Fibroblast of skin of left quadriceps (primary cell): ENCODE measurements around the gene ZNF683.
"Not testable (repeated sequence)": the region's sequence is repeated elsewhere in the genome, so short reads cannot be mapped to it uniquely, and the experiment has no call there.

Source experiments
- DNase-seq, 2 experiments: peaks; one replicate each; pipeline ENCODE4 v3.0.0-alpha.2; 2013; ENCODE audit warnings: low read depth in 2 of 2

ZNF683 gene

DNA sequence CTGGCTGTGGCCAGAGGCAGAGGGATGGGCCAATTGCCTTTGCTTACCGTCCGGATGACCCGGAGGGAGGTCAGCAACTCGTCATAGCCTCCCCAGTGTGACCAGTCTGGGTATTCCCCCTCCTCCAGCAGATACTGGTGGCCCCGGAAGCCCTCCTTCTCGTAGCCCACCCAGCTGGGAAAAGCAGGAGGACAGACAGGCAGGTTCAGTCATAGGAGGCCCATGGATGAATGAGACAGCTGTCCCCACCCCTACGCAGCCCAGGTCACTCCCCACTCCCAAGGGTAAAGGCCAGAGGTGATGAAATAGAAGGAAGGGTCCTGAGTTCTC, 35.4 kb downstream of the ZNF683 start:
- DNase-seq: no peak

DNA sequence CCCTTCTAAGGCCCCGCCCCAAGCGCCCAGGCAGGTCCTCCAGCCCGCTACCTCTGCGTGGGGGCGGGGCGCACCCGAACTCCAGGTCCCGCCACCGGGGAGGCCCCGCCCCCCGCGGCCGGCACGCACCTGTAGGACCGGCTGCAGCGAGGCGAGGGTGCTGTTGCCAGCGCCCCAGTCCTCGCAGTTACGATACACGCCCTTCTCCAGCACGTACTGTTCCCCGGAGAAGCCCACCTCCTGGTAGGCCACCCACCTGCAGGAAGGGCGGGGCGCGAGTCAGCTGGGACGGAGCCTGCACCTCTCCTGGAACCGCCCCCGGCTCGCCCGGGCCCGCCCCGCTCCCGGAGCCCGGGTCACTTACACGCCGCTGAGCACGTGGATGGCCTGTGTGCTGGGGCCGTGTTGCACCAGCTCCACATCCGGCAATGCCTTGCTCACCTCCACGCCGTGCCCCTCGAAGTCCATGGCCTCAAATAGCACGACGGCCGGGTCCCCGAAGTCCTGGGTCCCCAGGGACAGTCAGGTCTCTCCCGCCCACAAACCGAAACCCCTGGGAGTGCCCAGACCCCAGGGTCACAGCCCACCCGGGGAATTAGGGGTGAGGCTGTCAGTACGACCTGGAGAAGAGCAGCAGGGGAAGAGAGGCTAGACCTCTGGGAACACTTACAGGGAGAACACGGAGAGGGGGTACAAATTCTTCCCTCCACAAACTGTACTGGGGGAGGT, 35.9 kb downstream of the ZNF683 start:
- DNase-seq: no peak

DNA sequence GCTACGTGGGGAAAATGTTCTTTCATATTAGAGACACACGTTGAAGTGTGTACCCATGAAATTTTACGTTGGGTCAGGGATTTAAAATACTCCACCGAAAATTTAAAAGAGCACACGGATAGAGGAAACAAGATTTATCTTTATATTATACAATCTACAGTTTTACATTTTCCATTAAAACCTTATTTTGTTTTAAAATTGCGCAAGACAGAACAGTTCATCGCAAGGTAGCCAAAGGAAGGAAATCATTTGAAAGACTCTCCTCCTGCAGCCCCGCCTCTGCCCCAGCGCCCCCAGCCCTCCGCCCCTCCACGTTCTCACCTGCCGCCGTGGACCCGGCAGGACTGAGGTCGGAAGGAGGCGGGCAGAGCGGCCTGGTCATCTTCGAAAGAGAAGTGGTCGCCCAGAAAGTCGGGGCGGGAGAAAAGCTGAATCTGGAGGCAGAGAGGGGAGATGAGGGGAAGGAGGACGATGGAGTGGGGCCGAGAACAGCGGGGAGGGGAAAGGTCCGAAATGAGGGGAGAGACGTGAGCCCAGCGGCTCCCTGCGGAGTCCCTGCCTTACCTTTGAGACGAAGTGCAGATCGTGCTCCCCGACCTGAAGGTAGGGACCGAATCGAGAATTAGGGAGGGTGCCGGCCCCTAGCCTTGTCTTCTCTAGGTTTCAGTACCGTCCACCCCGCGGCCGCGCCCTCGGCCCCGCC, 36.6 kb downstream of the ZNF683 start:
- DNase-seq: no peak

DNA sequence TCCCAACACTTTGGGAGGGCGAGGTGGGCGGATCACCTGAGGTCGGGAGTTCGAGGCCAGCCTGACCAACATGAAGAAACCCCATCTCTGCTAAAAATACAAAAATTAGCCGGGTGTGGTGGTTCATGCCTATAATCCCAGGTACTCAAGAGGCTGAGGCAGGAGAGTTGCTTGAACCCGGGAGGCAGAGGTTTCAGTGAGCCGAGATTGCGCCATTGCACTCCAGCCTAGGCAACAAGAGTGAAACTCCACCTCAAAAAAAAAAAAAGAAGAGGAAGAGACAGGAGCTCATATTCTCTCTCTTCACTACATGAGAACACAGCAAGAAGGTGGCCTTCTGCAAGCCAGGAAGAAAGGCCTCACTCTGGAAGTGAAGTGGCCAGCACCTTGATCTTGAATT, 39.2 kb downstream of the ZNF683 start:
- not testable (repeated sequence) for DNase-seq

DNA sequence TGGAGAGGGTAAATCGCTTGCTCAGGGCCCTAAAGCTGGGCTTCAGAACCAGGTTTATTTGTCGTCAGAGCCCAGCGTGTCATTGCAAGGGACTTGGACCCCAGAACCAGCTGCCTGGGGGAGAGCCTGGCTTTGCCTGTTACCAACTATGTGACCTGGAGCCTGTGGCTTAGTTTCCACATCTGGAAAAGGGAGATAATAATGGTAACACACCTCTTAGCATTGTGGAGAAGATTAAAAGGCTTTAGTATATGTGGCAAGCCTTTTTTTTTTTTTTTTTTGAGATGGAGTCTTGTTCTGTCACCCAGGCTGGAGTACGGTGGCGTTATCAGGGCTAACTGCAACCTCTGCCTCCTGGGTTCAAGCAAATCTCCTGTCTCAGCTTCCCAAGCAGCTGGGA, 42.3 kb downstream of the ZNF683 start:
- no peak for DNase-seq

DNA sequence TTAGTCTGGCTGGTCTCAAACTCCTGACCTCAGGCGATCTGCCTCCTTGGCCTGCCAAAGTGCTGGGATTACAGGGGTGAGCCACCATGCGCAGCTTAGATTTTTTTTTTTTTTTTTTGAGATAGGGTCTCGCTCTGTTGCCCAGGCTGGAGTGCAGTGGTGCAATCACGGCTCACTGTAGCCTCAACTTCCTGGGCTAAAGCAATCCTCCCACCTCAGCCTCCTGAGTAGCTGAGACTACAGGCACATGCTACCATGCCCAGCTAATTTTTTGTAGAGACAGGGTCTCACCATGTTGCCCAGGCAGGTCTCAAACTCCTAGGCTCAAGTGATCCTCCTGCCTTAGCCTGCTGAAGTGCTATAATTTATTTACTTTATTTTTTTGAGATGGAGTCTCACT, 43.2 kb downstream of the ZNF683 start:
- DNase-seq: not testable (repeated sequence)

DNA sequence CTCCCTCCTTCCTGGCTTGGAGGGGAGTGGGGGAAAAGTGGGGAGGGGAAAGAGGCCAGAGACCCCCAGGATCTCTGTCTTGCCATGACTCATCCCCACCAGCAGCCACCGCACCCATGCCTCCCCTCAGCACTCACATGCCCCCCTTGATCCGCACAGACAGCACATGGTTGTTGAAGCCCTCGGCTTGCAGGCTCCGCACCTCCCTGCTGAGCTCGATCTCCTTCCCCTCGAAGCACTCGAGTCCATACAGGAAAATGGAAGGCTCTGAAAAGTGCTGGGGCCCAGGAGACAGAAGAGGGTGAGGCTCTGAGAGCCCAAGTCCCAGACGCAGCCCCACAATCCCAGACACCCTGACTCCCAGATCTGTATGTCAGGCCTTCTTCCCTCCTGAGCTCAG, 44.0 kb downstream of the ZNF683 start:
- no peak for DNase-seq

DNA sequence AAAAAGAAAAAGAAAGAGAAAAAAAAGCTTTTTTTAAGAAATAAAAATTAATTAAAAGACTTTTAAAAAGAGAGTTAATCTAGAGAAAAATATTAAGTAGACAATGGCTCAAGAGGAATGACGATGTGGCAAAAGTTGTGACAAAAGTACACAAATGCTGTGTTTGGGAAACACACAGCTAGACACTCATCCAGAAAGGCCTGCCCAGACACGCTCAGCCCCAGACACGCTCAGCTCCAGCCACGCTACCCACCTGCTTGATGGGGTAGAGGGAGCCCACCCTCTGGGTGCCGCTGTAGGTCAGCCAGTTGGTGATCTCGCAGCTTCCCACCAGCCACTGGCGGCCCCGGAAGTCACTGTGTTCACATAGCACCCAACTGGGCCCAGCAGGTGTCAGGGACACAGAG, 44.6 kb downstream of the ZNF683 start:
- DNase-seq: no peak

DNA sequence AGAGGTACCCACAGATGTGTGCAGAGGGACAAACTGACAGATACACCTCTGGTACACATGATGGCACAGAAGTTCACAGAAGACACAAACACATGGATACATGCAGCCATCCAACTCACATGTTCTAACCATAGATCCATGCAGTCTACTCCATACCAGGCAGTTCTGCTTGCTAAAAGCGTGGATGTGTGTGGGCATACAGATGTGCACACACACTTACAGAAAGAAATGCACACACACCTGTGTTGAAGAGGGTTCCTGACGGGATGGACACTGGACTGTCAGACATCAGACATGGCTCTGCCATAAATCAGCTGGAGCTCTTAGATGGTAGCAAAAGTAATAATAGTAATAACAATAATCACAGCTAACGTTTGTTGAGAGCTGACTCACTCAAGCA, 48.0 kb downstream of the ZNF683 start:
- DNase-seq: no peak

DNA sequence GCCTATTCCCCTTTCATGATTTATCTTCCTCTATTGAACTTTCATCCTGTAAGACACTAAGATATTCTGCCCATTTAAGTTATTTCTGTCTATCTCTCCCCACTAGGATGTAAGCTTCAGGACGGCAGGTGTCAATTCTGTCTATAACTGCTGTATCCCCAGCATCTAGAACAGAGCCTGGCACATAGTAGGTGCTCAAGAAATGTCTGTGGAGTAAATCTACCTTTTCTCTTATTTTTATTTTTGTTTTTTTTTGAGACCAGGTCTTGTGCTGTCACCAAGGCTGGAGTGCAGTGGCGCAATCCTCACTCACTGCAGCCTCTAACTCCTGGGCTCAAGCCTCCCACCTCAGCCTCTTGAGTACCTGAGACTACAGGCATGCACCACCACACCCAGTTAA, 49.2 kb downstream of the ZNF683 start:
- no peak for DNase-seq

DNA sequence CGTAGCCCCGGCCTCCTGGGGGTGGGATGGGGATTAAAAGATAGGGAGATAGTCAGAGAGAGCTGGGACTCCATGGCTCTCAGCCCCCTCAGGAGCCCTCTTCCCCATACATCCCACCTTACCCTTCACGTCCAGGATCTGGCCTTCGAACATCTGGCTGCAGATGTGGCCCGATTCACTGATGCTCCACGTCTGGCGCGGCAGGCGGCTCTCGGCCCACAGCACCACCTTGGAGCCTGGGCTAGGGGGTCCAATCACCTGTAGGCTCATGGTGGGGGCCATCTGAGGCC, 50.6 kb downstream of the ZNF683 start:
- no peak for DNase-seq

DNA sequence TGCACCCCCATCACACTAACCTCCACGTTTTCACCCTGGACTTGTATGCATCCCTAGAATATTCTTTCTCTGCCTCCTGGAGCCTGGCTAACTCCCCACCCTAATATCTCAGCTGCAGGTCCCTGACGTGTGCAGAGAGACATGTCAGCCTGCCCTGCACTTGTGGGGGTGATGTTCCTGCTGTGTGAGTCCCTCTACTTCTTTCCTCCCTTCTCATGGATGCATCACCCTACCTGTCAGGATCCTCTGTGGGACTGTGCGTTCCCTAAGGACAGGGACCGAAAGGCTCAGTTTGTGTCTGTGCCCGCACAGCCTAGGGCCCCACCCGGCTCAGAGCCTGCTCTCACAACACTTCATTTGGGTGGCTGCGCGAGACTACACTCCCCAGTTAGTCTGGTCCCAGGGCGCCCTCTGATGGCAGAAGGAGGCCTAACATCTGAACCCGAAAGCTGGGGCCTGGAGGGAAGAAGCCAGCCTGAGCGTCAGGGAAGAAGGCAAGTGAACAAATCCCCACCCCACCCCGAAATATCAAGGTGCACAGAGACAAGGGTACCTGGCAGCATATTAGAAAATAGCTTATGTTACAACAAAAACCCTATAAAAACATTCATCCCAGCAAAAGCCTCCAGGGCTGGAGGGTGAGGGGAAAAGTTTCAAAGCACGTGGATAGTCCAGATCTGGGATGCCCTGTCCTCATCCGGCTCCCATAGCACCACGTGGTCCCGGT, 51.1 kb downstream of the ZNF683 start:
- peak; percentile 58 to 60 for DNase-seq

DNA sequence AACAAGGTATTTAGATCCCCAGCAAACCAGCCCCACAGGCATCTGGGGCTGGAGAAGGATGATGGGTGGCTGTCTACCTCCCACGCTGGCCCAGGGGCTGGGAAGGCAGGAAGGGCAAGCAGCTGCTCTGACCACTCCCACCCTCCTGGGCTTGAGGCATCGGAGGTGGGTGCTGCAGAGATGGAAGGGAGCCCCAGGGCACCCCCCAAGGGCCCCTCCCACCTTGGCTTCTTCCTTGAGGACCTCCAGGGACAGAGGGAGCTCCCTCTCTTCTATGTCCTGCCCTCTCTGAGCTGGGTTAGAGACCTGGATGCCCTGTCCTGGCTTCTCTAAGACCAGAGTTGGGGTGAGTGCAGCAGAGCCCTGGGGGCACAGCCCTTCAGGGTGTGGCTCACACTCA, 51.7 kb downstream of the ZNF683 start:
- DNase-seq: no peak

DNA sequence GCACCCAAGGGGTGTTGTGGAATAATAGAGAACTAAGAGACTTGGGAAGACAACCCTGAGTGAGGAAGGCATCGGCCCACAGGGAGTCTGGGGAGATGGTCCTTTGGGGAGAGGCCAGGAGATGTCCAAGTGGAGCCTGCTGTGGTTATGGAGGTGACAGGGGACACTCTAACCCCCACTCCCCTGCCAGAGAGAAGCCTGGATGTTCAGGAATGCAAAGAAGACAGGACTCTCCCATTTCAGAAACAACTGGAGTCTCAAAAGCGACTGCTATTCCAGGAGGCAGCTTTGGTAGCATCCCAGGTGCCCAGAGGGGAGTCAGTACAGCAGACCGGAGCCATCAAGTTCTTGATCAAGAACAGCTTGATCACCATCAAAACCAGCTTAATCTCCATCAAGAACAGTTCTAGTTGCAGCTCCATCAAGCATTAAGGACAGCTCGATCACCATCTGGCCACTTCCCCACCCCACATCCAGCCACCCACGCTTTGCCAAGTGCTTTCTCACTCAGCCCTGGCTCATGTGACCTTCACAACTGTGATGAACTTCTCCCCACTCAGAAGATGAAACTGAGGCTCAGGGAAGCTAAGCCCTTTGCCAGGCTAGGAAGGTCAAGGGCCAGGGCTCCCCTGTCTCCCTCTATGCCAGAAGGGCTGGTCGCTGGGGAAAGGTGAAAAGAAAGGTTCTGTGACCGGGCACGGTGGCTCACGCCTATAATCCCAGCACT, 54.0 kb downstream of the ZNF683 start:
- DNase-seq: no peak

DNA sequence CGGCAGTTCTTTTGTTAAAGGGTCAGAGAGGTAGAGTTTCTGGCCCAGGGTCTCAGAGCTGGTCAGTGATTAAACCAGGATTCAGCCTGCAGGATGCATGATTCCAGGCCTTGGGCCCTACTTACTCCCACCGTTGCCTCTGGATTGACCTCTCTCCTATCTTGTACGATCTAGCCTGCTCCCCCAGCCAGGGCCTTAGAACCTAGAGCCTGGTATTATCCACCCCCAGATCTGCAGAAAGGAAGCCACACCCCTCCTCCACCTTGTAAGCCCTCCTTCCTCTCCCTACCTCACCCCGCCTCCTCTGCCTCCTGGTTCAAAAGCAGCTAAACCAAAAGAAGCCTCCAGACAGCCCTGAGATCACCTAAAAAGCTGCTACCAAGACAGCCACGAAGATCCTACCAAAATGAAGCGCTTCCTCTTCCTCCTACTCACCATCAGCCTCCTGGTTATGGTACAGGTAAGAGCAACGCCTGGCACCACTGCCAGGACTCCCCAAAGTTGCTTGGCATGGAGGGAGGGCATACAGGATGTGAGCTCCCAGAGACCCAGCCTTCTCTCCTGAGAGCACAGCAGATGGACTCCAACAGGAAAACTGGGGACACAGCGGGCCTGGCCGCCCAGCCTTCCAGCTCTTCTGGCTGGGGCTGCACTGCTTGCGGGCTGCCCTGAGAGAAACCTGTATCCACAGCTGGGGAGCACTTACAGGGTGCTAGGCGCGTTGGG, 54.8 kb downstream of the ZNF683 start, which contains the start of gene CD52:
CD52 (plus strand) TSS at position 347 of the 726 bp plus-strand sequence; CDS start at position 407, 60 bp downstream.
- no peak for DNase-seq

DNA sequence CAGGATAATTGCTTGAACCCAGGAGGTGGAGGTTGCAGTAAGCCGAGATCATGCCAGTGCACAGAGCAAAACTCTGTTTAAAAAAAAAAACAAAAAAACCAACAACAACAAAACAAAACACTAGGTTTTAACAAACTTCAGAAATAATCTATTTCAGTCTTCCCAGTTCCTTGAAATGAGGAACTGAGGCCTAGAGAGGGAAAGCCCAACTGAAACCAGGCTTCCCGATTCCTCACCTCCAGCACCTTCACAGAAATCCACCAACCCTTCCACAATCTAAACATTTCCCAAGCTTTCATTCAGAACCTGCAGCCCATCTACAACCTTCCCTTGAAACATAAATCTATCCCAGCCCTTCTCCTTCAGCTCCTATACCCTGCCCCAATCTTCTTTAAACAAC, 55.4 kb downstream of the ZNF683 start:
- no peak for DNase-seq

DNA sequence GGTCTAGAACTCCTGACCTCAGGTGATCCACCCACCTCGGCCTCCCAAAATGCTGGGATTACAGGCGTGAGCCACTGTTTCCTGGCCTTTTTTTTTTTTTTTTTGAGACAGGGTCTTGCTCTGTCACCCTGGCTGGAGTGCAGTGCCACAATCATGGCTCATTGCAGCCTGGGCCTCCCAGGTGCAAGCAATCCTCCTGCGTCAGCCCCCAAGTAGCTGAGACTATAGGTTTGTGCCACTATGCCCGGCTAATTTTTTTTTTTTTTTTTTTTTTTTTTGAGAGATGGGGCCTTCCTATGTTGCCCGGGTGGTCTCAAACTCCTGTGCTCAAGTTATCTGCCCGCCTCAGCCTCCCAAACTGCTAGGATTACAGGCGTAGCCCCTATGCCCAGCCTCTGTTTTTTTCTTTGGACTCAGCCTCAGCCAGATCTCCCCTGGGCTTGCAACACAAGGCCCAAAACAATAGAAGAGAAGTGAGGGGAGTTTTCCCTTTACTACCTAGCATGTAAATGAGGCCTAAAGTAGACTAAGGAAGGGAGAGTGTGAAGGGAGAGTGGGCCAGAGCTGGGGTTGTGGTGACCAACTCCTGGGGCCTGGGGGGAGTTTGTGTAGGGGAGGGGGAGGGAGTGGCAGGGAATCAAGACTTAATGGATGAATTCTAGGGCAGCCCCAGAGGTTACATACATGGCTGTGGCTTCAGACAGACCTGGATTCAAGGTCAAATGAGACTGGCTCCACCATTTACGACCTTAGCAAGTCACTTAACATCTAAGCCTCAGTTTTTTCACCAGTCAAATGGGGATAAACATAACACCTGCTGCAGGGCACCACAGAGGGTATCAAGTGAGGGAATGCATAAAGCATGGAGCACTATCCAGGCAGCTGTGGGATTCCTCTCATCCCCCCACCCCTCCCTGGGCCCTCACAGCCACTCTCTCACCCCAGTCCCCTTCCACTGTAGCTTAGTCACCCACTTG, 56.4 kb downstream of the ZNF683 start:
- no peak for DNase-seq

DNA sequence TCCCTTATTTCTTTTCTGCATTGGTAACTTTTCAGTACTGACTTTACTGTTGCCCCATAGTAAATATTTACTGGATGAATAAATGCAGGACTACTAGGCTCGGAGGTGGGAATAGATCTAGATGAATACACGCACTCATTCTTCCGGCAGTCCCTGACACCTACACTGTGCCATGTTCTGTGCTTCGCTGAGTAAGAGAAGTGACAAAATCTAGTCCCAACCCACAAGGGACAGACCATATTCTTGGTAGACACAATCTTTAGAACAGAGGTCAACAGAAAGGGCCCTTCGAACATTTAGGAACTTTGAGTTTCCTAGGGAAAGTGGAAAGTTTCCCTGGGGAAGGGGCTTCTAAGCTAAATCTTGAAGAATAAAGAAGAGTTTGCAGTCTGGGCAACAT, 58.0 kb downstream of the ZNF683 start:
- no peak for DNase-seq
